H1 (cell line): ENCODE results near the gene HOXA6. TPM values are rescaled to one million over a fixed set of nuclear protein-coding genes. Genes with fewer than 3 reads are reported as not detected.

ENCODE experiments used
- CTCF ChIA-PET: fragments of 300-600 bp; sonication (Branson Sonifier 250); formaldehyde crosslinking; loops from one replicate; lab custom pipeline; 2021; ENCODE audit not compliant: partially characterized antibody; lab: Charles Lee
- POLR2A ChIA-PET: fragments of 300-600 bp; sonication (Branson Sonifier 250); formaldehyde crosslinking; loops from one replicate; lab custom pipeline; 2021; ENCODE audit warnings: inconsistent platforms; ENCODE audit not compliant: partially characterized antibody; lab: Charles Lee
- DNase-seq, 2 experiments: peaks; one replicate each; pipeline versions ENCODE4 v3.0.0 to v3.0.0-alpha.2; 2010 to 2022; ENCODE audit warnings: low spot score in 2 of 2, low read depth in 1 of 2, mixed read lengths in 1 of 2
- FAIRE-seq: peaks from 2 replicates; lab custom pipeline; 2011; peaks lifted over from hg19 to GRCh38; lab: Jason Lieb, UNC
- H2AFZ ChIP-seq: 2 replicates; pipeline ENCODE4 v1.8.1; 2012; ENCODE audit warnings: low read length, inconsistent platforms
- H2AK5ac ChIP-seq: 2 replicates; pipeline ENCODE4 v1.6.1; 2013; ENCODE audit warnings: low read depth, low read length
- H2BK120ac ChIP-seq: replicated peaks from 2 replicates; pipeline ENCODE3; 2013; ENCODE audit warnings: low read depth, low read length, inconsistent platforms
- H2BK12ac ChIP-seq: 2 replicates; pipeline ENCODE4 v1.6.1; 2013; ENCODE audit warnings: low read depth, low read length
- H2BK15ac ChIP-seq: 2 replicates; pipeline ENCODE4 v1.6.1; 2013; ENCODE audit warnings: low read length
- H2BK20ac ChIP-seq: 2 replicates; pipeline ENCODE4 v1.6.1; 2013; ENCODE audit warnings: low read length
- H2BK5ac ChIP-seq: 2 replicates; pipeline ENCODE4 v1.6.1; 2013; ENCODE audit warnings: low read depth, low read length
- H3K14ac ChIP-seq: 2 replicates; pipeline ENCODE4 v1.6.1; 2013; ENCODE audit warnings: inconsistent platforms; ENCODE audit not compliant: insufficient read length
- H3K18ac ChIP-seq: 2 replicates; pipeline ENCODE4 v1.6.1; 2013; ENCODE audit warnings: low read length; ENCODE audit errors: extremely low read depth
- H3K23ac ChIP-seq: 2 replicates; pipeline ENCODE4 v1.6.1; 2013; ENCODE audit warnings: inconsistent platforms; ENCODE audit not compliant: insufficient read length
- H3K23me2 ChIP-seq: 2 replicates; pipeline ENCODE4 v1.6.1; 2013; ENCODE audit warnings: low read depth, low read length
- H3K27ac ChIP-seq: 2 replicates; pipeline ENCODE4 v1.6.1; 2011; ENCODE audit warnings: low read depth, low read length, inconsistent platforms
- H3K27me3 ChIP-seq, 4 experiments: replicated peaks in 1 of 4; 1 replicate in 1 of 4; 2 replicates in 3 of 4; pipeline versions ENCODE4 v1.6.1 to v1.8.1; 2011 to 2013; ENCODE audit warnings: low read length in 3 of 4, mild to moderate bottlenecking in 3 of 4, inconsistent platforms in 2 of 4, mixed read lengths in 2 of 4, moderate library complexity in 1 of 4; ENCODE audit not compliant: control insufficient read depth in 3 of 4, insufficient read depth in 3 of 4; ENCODE audit errors: extremely low read depth in 1 of 4
- H3K36me3 ChIP-seq, 4 experiments: 2 replicates each; pipeline versions ENCODE4 v1.6.1 to v1.8.1; 2011 to 2013; ENCODE audit warnings: mild to moderate bottlenecking in 4 of 4, low read length in 3 of 4, moderate library complexity in 2 of 4, control low read depth in 1 of 4, inconsistent platforms in 1 of 4; ENCODE audit not compliant: insufficient read depth in 4 of 4, control insufficient read depth in 2 of 4
- H3K4ac ChIP-seq: replicated peaks from 2 replicates; pipeline ENCODE3; 2013; ENCODE audit warnings: low read length, low read depth, mixed read lengths, inconsistent platforms; ENCODE audit not compliant: insufficient read length
- H3K4me1 ChIP-seq, 4 experiments: replicated peaks in 1 of 4; 1 replicate in 1 of 4; 2 replicates in 3 of 4; pipeline versions ENCODE4 v1.6.1 to v1.8.1; 2011 to 2013; ENCODE audit warnings: low read length in 3 of 4, inconsistent platforms in 2 of 4, mixed read lengths in 1 of 4; ENCODE audit not compliant: insufficient read depth in 4 of 4, control insufficient read depth in 3 of 4
- H3K4me2 ChIP-seq, 2 experiments: 2 replicates each; pipeline versions ENCODE4 v1.6.1 to v1.8.1; 2011 to 2013; ENCODE audit warnings: low read depth in 2 of 2, low read length in 2 of 2, control low read depth in 1 of 2, inconsistent platforms in 1 of 2, mild to moderate bottlenecking in 1 of 2; ENCODE audit not compliant: insufficient read depth in 1 of 2
- H3K4me3 ChIP-seq, 4 experiments: fragments of 200-600, 300-600 bp in 1 of 4; sonication (generic), shearing (Covaris generic), sonication (Bioruptor Twin) in 1 of 4; 2 replicates each; pipeline versions ENCODE4 v1.5.1 to v1.8.1; 2011 to 2016; ENCODE audit warnings: low read length in 4 of 4, low read depth in 3 of 4, control low read depth in 2 of 4, inconsistent platforms in 2 of 4, mild to moderate bottlenecking in 2 of 4, mixed read lengths in 1 of 4, moderate library complexity in 1 of 4; ENCODE audit not compliant: insufficient read depth in 2 of 4; ENCODE audit errors: extremely low read depth in 1 of 4
- H3K56ac ChIP-seq: replicated peaks from 2 replicates; pipeline ENCODE3; 2013; ENCODE audit warnings: low read depth, mild to moderate bottlenecking, mixed read lengths, low read length, inconsistent platforms; ENCODE audit not compliant: insufficient read length
- H3K79me1 ChIP-seq: 2 replicates; pipeline ENCODE4 v1.6.1; 2013; ENCODE audit warnings: low read depth, low read length, control low read depth
- H3K79me2 ChIP-seq, 2 experiments: 2 replicates each; pipeline versions ENCODE4 v1.6.1 to v1.8.1; 2012 to 2013; ENCODE audit warnings: low read length in 2 of 2, mild to moderate bottlenecking in 2 of 2, inconsistent platforms in 1 of 2; ENCODE audit not compliant: insufficient read depth in 2 of 2, control insufficient read depth in 1 of 2
- H3K9ac ChIP-seq, 4 experiments: replicated peaks in 1 of 4; 1 replicate in 1 of 4; 2 replicates in 3 of 4; pipeline versions ENCODE4 v1.6.1 to v1.8.1; 2011 to 2013; ENCODE audit warnings: low read depth in 3 of 4, low read length in 3 of 4, control low read depth in 2 of 4, mild to moderate bottlenecking in 2 of 4, moderate library complexity in 2 of 4, inconsistent platforms in 1 of 4; ENCODE audit errors: extremely low read depth in 1 of 4
- H3K9me3 ChIP-seq, 2 experiments: 2 replicates each; pipeline versions ENCODE4 v1.6.1 to v1.8.1; 2012 to 2013; ENCODE audit warnings: mild to moderate bottlenecking in 2 of 2, moderate library complexity in 2 of 2, control low read depth in 1 of 2, inconsistent platforms in 1 of 2, low read depth in 1 of 2, low read length in 1 of 2, mixed read lengths in 1 of 2; ENCODE audit not compliant: insufficient read depth in 2 of 2
- H4K20me1 ChIP-seq, 2 experiments: replicated peaks in 1 of 2; 2 replicates each; pipeline versions ENCODE3 to v1.8.1; 2011 to 2013; ENCODE audit warnings: inconsistent platforms in 2 of 2, low read length in 2 of 2, mild to moderate bottlenecking in 1 of 2; ENCODE audit not compliant: insufficient read depth in 2 of 2, control insufficient read depth in 1 of 2
- H4K5ac ChIP-seq: 2 replicates; pipeline ENCODE4 v1.6.1; 2013; ENCODE audit warnings: low read length, low read depth, mixed read lengths, inconsistent platforms; ENCODE audit not compliant: insufficient read length
- H4K8ac ChIP-seq: 2 replicates; pipeline ENCODE4 v1.8.0; 2013; ENCODE audit warnings: mild to moderate bottlenecking, moderate library complexity, low read length, inconsistent platforms; ENCODE audit not compliant: insufficient read depth; ENCODE audit errors: extremely low read depth
- H4K91ac ChIP-seq: replicated peaks from 2 replicates; pipeline ENCODE3; 2013; ENCODE audit warnings: low read length, mixed read lengths, inconsistent platforms; ENCODE audit not compliant: insufficient read length
- CBX8 ChIP-seq: fragments of 300-800, 300-1000 bp; sonication (generic); IDR thresholded peaks from 2 replicates; pipeline ENCODE4 v1.7.1; 2016; ENCODE audit warnings: low read depth, low read length, borderline replicate concordance
- FOSL1 ChIP-seq: IDR thresholded peaks from 2 replicates; pipeline ENCODE4 v1.6.1; 2011; ENCODE audit warnings: mild to moderate bottlenecking, low read depth, low read length, moderate library complexity; ENCODE audit not compliant: insufficient read depth
- POLR2AphosphoS5 ChIP-seq: IDR thresholded peaks from 2 replicates; pipeline ENCODE4 v1.6.1; 2011; ENCODE audit warnings: low read depth, low read length
- TBP ChIP-seq: IDR thresholded peaks from 2 replicates; pipeline ENCODE4 v1.6.1; 2011; ENCODE audit warnings: low read depth, low read length, improper control_type of control experiment
- WGBS, 2 experiments: shearing (Covaris generic) in 1 of 2; methylation state at CpG; one replicate each; pipeline versions ENCODE4 v1.1.6 to v1.1.7; 2013 to 2015; ENCODE audit warnings: low lambda C conversion rate in 2 of 2, mixed read lengths in 2 of 2, inconsistent platforms in 1 of 2, low coverage in 1 of 2, missing lambda C conversion rate in 1 of 2; ENCODE audit not compliant: insufficient replicate concordance in 2 of 2, insufficient coverage in 1 of 2, insufficient read length in 1 of 2; ENCODE audit errors: extremely low coverage in 1 of 2, missing lambda C conversion rate in 1 of 2; 5-methylcytosine and 5-hydroxymethylcytosine counted together
- polyA plus RNA-seq, 7 experiments: library from polyadenylated mRNA; depleted of rRNA in 3 of 7; stranded (reverse) in 5 of 7; unstranded in 2 of 7; fragments of >200 nt in 5 of 7; fragments of 200-250 nt in 2 of 7; gene quantifications; 1 replicate in 5 of 7; 2 replicates in 1 of 7; 4 replicates in 1 of 7; pipeline versions ENCODE4 v1.2.1 to v1.2.3, GENCODE V29; 2011 to 2013; ENCODE audit warnings: missing spikeins in 2 of 7, mixed read lengths in 2 of 7
- total RNA-seq: library from RNA; stranded (reverse); fragmentation: NEBNext Ultra II Directional; extraction: Animal tissue kit (Norgen Biotek cat#: 25700); gene quantifications from 2 replicates; pipeline ENCODE4 v1.2.1, GENCODE V29; 2021

The HOXA6 gene
- total and polyA plus RNA-seq, 2 of the 8 experiments (the other 6 are each of a cell fraction or from before 2014, with no cell fraction given) = not detected

- WGBS, 2 experiments = 80% methylated on average over 3 of the region's 3 CpGs; no CpG with 5 or more reads in 1 of the 2 experiments
- Histone ChIP-seq H2BK120ac (no peak overlapping the region), H3K79me1 (no peaks in the 10 kb centered on the region), H3K23me2 (no peaks in the 10 kb centered on the region; the same call in 1 of the 2 replicates), H4K5ac (no peak overlapping the region), H2BK5ac (no peak overlapping the region), H2BK20ac (no peak overlapping the region), H3K27ac (no peak overlapping the region), H3K18ac (no peak overlapping the region), H3K4ac (no peak overlapping the region), H3K27me3 (peaks cover 99 to 100% (median 100%) of the 10 kb centered on the region in 4 experiments), H2AK5ac (no peak overlapping the region), H2BK12ac (no peak overlapping the region), H3K36me3 (peaks cover 0 to 18% (median 0%) of the 10 kb centered on the region in 4 experiments; a peak in 1 of 8 replicates), H3K56ac (no peak overlapping the region), H3K4me1 (peaks cover 4 to 11% (median 5%) of the 10 kb centered on the region in 4 experiments; a peak in 5 of 7 replicates), H3K9ac (no peak overlapping the region), H3K79me2 (no peaks in the 10 kb centered on the region), H4K20me1 (peaks cover 41 to 55% of the 10 kb centered on the region in 2 experiments), H3K4me3 (no peak overlapping the region), H3K23ac (no peak overlapping the region), H4K8ac (no peak overlapping the region), H2AFZ (no peak overlapping the region), H4K91ac (no peak overlapping the region), H3K4me2 (no peak overlapping the region), H3K14ac (no peak overlapping the region), H3K9me3 (no peaks in the 10 kb centered on the region; a peak in 1 of 4 replicates), H2BK15ac (peak overlapping the region; percentile 75; the same call in 1 of the 2 replicates)
- ChIA-PET CTCF (interaction anchor here (0.7 to 2.4 kb wide), 12 partner anchors 10 to 920 kb away, joined by 3 to 8 read pairs (median 4); partner anchors contain the start of gene EVX1), POLR2A (no interaction called here)
- DNase-seq = no peak
- FAIRE-seq = no peak
- TF ChIP-seq FOSL1 (no peak), POLR2AphosphoS5 (no peak), TBP (no peak), CBX8 (0 out of 2 replicates have a peak, but pooled peaks have one; percentile 10)
These were observed 28.9 kb upstream of the HOXA6 start for GRCh38 chr7:27176524-27176845.
